Esophagus muscularis mucosa (tissue), 4 donors: Measurements from ENCODE around the gene INSC. TPM values are rescaled to one million over a fixed set of nuclear protein-coding genes. Genes with fewer than 3 reads are reported as not detected.

Experiments used
- total RNA-seq, 4 donors: library from RNA; depleted of rRNA; stranded (reverse); fragments of >200 nt; gene quantifications; one replicate each; pipeline versions ENCODE4 v1.1.0 to v1.2.1, GENCODE V29; 2016

The INSC gene
- total RNA-seq, 4 donors from 2014 or later, result 1.7 to 3.1 (median 2.6) TPM

Other genes with a start within 250 kb of the INSC start
- 10 to 100 TPM in 3 of 4 donors, 1 to 10 TPM in 1; 7.5 to 19.1 (median 12.8) TPM for gene CYP2R1, start 222.7 kb upstream of the INSC start, total RNA-seq
- not detected for gene CALCA, start 142.6 kb upstream of the INSC start, total RNA-seq
- not detected for gene CALCB, start 41.3 kb upstream of the INSC start, total RNA-seq